Measurements from ENCODE around the gene ZMYND15.
"Not testable (repeated sequence)": the region's sequence is repeated elsewhere in the genome, so short reads cannot be mapped to it uniquely, and the experiment has no call there.

ZMYND15 gene, protein sequence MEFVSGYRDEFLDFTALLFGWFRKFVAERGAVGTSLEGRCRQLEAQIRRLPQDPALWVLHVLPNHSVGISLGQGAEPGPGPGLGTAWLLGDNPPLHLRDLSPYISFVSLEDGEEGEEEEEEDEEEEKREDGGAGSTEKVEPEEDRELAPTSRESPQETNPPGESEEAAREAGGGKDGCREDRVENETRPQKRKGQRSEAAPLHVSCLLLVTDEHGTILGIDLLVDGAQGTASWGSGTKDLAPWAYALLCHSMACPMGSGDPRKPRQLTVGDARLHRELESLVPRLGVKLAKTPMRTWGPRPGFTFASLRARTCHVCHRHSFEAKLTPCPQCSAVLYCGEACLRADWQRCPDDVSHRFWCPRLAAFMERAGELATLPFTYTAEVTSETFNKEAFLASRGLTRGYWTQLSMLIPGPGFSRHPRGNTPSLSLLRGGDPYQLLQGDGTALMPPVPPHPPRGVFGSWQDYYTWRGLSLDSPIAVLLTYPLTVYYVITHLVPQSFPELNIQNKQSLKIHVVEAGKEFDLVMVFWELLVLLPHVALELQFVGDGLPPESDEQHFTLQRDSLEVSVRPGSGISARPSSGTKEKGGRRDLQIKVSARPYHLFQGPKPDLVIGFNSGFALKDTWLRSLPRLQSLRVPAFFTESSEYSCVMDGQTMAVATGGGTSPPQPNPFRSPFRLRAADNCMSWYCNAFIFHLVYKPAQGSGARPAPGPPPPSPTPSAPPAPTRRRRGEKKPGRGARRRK

DNA sequence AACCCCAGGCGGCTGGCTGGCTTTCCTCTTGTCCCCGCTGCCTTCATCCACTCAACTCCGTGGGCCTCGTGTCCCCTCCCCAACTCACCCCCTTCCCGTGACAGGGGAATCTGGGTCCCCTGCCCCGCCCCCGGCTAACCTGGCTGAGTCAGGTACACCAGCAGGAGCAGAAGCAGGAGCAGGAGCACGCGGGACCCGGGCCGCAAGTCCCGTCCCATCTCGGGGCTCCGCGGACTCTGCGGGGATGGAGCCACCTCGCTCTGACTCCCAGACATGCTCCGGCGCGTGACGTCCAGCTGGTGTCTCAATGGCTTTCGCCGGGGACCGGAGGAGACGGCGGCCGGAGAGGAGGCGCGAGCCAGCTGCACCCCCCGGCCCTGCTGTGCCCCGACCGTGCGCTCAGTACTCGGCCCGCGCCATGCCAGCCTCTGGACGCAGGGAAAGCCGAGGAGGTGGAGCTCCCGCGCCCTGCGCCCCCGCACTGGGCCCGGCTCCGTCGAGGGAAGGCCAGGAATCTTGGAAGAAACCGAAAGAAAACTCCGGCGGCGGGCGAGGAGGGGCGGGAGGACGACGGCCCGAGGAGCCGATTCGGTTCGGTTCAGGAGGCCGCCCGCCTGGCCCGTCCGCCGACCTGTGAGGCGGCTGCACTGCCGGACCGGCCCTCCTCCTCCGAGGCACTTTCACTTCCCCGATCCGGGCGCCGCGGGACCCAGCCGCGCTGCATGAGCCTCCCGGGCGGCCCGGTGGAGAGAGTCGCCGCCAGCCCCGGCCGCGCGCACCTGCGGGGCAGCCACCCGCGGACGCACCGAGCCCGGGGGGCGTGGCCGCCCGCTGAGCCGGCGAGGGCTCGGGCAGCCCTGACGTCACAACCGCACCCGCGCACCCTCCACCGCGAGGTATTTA, at the start of gene ZMYND15, which contains the start of gene CXCL16:
Gene ZMYND15, plus strand, starts transcription at position 712 of the 903 bp plus-strand sequence. CDS start 716 bp downstream, outside the sequence.
Gene CXCL16, minus strand, starts transcription at position 807 of the 903 bp plus-strand sequence. Its CDS starts 589 bp downstream, at position 218.
- DNase-seq = peak; percentile 56

DNA sequence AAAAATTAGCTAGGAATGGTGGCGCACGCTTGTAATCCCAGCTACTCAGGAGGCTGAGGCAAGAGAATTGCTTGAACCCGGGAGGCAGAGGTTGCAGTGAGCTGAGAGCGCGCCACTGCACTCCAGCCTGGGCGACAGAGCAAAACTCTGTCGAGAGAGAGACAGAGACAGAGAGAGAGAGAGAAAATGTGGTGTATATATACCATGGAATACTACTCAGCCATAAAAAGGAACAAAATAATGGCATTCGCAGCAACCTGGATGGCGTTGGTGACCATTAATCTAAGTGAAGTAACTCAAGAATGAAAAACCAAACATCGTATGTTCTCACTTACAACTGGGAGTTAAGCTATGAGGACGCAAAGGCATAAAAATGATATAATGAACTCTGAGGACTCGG, 49.8 kb upstream of the ZMYND15 start:
- DNase-seq = not testable (repeated sequence)

DNA sequence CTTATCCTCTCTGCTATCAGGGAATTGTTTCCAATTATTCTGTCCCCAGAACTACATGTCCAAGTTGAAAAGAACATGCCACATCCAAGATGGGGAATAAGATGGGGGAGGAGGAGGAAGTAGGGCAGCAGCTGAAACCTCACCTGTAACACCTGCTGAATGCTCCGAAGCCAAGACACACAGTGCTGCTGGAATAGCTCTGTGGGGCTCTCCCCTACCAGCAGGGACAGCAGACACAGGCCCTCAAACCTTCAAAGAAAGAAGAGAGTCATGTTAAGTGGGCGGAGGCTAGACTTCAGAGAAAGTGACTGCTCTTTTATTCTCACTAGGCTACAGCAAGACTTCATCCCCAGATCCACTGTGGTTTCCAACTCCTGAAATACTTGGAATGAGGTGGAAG, 48.9 kb upstream of the ZMYND15 start:
- DNase-seq = no peak

DNA sequence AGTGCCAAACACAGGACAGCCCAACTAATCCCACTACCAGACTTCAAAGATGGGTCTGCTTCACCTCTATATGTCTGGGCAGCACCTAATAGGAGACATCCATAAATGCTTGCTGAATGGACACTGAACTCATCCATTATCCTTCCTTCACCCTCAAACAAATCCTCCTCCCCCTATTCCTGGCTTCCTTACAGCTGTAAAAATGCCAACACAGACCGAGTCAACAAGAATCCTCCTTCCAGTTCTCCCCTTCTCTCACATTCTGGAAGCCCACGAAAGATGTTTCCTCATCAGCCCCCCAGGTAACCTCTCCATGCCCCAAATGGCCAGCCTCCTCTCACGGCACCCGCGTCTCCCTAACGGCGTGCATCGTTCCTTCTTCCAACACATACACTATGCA, 47.9 kb upstream of the ZMYND15 start:
- DNase-seq = no peak

DNA sequence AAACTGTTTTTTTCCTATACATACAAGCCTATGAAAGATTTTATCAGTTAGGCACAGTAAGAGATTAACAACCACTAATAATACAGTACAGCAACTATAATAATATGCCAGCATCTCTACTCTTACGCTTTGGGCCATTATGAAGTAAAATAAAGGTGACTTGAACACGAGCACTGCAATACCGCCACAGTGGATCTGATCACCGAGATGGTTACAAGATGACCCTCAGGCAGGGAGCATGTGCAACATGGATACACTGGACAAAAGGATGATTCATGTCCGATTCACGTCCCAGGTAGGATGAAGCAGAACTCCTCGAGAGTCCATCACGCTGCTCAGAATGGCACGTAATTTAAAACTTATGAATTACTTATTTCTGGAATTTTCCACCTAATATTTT, 46.2 kb upstream of the ZMYND15 start:
- no peak for DNase-seq

DNA sequence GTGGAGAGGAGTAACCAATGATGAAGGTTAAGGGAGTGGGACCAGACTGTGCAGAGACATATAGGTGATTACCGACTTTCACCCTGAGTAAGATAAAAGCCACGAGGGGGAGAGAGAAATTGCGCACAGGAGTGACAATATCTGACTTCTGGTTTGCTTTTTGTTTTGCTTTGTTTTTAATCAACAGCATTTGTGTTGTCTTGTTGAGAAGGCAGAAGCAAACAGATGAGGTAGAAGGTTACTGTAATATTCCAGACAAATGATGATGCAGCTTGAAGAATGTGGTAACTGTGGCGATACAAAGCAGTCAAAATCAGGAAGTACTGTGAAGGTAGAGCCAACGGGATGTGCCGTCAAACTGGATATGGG, 43.2 kb upstream of the ZMYND15 start:
- DNase-seq = no peak

DNA sequence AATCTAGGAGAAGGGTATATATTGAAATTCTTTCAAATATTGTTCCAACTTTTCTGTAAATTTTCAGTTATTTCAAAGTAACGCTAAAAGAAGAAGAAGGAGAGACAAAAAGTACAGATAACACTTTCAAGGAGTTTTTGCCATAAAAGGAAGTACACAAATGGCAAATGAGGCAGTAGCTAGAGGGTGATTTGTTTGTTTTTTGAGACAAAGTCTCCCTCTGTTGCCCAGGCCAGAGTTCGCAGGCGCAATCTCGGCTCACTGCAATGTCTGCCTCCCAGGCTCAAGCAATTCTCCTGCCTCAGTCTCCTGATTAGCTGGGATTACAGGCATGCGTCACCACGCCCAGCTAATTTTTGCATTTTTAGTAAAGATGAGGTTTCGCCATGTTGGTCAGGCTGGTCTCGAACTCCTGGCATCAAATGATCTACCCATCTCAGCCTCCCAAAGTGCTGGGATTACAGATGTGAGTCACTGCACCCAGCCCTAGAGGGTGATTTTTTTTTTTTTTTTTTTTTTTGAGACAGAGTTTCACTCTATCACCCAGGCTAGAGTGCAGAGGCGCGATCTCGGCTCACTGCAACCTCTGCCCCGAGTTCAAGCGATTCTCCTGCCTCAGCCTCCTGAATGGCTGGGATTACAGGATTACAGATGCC, 40.1 kb upstream of the ZMYND15 start:
- DNase-seq = not testable (repeated sequence)

DNA sequence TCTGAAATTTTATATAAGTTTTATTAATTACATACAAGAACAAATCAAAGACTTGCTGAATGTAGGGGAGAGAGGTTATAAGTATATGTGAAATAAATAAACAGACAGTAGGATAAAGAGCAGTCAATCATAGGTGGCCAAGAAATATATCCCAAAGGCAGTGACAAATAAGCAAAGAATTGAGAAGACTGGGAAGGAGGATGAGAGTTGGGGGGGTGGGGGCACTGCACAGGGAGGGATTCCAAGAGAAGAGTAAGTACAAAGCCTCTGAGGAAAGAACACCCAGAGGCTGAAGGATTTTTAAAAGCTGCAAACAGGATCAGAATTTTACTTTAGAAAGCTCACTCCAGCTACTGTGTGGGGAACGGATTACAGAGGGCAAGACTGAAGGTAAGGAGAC, 38.5 kb upstream of the ZMYND15 start:
- DNase-seq = no peak

DNA sequence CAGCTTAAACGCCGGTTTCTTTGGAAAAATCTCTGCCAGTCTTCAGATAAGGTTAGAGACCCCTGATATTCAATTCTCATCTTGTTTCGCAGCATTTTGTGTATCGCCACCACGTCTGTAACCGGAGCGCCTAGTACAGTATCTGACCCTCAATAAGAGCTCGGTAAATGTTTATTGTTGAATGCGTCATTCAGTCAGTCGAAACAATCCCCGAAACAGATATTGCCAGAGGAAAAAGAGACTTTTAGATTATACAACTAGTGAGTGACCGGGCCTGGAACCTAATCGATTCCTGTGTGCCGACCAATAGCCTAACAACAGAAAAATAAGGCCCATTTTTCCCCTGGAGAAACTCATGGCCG, 36.3 kb upstream of the ZMYND15 start:
- DNase-seq = no peak

DNA sequence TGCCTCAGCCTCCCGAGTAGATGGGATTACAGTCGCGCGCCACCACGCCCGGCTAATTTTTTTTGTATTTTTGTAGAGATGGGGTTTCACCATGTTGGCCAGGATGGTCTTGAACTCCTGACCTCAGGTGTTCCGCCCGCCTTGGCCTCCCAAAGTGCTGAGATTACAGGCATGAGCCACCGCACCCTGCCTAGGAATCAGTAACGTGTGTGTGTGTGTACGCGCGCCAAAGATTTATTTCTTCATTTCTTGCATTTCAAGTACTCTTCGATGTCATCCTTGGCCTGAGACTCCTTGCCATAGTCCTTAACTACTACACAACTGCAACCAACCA, 35.1 kb upstream of the ZMYND15 start:
- not testable (repeated sequence) for DNase-seq

DNA sequence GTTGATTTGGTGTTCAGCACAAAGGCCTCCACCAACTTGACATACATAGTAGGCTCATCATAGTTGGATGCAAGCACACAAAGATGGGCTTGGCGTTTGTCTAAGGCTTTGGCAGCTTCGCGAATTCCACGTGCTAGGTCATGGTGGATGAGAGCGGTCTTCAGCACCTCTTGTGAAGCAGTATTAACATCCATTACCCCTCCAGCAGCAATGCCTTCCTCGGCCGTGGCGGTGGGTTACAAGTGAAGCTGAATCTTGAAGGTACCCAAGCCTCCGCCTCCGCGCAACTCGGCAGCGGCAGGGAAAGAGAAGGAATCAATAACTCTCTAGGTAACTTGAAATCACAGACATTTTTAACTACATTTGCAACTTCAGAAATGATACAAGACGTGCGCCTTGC, 34.6 kb upstream of the ZMYND15 start:
- no peak for DNase-seq

DNA sequence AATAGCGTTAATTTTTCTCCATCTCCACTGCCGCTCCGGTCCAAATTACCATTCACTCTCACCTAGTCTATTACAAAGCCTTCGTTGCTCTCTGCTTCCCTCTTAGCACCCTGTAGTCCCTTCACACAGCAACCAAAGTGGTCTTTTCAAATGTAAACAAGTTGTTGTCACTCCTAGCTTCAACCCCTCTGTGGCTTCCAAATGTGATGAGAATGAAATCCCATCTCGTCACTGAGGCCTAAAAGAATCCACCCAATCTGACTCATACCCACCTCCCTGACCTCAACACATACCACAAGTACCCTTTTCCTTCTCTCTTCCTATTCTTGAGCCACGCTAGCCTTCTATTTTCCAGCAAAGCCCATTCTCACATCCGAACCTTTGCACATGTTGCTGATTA, 33.5 kb upstream of the ZMYND15 start:
- DNase-seq = no peak

DNA sequence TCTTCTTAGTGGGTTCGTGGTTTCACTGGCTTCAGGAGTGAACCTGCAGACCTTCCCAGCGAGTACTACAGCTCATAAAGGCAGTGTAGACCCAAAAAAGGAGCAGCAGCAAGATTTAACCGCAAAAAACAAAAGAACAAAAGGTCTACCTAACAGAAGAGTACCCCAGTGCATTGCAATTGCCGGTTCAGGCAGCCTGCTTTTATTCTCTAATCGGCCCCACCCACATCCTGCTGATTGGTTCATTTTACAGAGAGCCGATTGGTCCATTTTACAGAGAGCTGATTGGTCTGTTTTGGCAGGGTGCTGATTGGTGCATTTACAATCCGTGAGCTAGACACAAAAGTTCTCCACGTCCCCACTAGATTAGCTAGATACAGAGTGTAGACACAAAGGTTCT, 31.2 kb upstream of the ZMYND15 start:
- DNase-seq = no peak

DNA sequence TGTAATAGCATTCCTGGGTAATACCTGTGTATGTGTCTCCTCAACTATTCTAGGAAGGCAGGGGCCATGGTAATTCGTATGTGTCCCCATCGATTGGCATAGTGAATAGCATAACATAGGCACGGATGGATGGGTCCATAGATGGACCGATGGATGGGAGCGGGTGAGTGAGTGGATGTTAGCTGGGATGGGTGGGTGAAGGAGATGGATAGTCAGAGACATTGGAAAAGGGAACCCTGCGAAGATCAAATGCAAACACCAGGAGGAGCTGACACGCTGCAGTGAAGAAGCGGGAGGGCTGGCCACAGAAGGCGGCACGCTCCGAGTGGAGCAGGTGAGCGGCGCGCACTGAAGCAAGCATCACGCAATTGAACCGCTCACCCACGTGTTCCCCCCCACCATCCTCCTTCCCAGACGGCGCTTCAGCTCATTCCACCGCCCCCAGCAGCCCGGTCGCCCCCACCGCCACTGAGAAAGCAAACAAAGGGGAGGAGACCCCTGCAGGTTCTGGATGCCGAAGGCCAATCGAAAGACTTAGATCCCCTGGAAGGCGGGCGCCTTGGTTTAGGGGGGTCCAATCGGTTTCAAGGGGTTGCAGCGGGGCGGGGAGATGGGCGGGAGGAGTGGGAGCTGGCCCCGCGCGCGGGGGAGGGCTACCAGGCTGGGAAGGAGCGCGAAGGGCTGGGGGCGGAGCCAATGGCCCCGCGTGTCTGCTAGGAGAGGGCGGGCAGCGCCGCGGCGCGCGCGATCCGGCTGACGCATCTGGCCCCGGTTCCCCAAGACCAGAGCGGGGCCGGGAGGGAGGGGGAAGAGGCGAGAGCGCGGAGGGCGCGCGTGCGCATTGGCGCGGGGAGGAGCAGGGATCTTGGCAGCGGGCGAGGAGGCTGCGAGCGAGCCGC, 29.6 kb upstream of the ZMYND15 start, which contains the start of gene ARRB2:
Gene ARRB2, plus strand, starts transcription at position 839 of the 899 bp plus-strand sequence. CDS start 90 bp downstream, outside the sequence.
- DNase-seq = peak; percentile 99

DNA sequence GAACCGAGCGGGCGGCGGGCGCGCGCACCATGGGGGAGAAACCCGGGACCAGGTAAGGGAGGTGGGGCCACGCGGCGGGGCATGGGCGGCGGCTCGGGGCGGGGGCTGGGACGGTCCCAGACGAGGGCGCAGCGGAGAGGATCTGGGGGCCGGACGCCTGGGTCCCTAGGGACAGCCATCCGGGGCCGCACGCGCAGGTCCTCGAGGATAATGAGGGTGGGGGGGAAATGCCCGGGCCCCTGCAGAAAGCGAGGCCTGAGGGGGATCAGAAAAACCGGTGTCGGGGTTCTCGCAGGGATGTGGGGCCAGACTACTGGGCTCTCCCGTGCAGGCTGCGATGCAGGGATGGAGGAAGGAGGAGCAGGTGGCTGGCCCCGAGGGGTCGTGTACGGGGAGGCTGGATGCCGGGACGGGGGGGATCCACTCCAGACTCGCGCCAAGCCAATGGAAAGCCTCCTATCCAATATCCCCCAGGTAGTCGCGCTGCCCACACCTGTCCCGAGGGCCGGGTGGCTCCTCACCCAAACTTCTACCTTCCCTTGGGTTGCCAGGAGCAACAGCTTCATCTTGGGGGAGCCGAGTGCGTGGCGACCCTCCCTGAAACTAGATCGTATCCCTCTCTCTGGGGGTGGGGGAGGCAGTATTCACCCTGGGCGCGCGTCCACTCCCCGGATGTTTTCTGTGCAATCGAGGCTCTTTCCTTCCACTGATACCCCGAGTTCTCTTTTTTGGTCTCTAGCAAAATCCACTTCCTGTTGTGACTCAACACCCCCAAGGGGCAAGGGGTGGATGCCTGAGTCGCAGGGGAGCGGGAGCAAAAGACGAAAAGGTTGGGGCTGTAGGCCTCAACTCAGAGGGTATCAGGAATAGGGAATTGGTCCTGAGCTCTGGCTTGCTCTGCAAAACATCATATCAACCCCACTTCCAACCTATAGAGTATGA, 28.7 kb upstream of the ZMYND15 start:
- DNase-seq = peak; percentile 50

DNA sequence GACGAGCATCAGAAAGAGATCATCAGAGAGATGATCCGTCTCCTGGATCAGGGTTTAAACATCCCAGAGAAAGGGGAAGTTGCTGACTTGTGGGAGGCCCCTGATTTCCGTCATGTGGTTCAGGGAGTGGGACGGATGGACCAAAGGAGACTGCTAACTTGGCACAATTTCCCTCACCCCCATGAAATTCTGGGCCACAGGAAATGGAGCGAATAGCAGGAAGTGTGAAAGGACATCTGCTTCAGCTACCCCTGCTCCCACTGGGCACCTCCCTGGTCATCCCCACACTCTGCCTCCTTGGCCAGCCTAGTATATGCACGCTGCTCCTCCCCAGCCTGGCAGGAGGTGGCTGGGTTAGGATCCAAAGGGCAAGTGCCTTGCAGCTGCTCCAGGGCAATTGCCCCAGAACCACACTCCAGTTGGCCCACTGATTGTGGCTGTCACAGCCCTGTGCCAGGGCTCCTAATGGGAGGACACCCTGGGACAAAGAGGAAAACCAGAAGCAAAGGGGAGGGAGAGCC, 27.9 kb upstream of the ZMYND15 start:
- DNase-seq = no peak

DNA sequence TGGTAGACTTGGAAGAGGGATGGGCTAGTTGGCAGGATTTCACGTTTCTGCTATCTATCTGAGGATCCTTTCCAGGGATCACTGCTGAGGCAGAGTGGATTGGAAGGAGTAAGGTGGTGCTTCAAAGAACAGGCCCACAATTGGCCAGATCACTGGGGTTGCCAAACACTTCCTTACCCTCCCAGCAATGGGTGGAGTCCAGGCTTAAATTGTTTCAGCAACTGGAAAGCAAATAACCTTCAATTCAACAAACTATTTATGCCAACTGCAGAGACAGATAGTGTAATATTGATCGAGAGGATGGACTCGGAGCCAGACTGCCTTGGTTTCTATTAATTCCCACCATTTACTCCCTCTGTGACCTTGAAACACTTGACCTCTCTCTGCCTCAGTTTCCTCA, 27.1 kb upstream of the ZMYND15 start:
- DNase-seq = no peak

DNA sequence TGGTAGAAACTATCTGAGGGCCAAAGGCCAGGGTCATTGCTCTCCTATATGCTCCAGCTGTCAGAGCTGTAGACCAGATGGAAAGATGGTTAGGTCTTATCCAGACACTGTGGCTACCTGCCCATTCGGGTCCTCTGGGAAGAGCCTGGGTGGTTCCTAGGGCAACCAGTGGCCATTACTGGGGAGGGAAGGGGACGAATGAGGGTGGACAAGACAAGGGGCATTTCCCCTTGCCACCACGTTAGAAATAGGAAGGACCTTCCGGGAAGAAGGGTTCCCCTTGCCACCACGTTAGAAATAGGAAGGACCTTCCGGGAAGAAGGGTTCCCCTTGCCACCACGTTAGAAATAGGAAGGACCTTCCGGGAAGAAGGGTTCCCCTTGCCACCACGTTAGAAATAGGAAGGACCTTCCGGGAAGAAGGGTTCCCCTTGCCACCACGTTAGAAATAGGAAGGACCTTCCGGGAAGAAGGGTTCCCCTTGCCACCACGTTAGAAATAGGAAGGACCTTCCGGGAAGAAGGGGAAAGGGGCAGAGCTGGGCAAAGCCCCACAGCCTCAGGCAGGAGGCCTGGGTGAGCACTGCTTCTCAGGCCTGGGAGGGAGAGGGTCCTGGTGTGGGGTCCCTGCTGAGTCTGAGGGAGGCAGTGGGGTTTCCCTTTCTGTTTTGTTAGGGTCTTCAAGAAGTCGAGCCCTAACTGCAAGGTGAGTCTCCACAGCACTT, 25.1 kb upstream of the ZMYND15 start:
- DNase-seq = not testable (repeated sequence)

DNA sequence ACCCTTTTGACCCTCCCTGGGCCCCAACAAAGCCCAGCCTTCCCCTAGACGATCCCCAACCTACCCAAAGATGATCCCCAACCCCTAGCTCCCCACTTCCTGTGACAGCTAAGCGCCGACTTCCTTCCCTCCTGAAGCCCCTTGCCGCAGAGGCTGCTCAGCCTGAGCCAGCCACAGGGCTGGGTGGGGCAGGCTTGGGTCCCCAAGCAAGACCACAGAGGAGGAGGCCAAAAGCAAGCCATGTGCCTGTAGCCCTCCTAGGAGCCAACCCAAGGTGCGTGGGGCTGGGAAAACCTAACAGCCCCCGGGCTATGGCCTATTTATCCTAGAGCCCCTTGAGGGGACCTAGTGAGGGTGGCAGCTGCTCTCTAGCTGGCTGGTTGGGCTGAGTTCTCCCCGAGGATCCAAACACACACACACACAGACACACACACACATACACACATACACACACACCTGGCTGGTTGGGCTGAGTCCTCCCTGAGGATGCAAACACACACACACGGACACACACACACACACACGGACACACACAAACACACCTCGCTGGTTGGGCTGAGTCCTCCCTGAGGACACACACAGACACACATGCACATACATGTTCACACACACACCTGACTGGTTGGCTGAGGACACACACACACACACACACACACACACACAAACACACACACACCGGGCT, 24.4 kb upstream of the ZMYND15 start:
- DNase-seq = no peak
